ELR (cell line): Measurements from ENCODE around the gene MTERF1.
"Not testable (repeated sequence)": the region's sequence is repeated elsewhere in the genome, so short reads cannot be mapped to it uniquely, and the experiment has no call there.

Source experiments
- DNase-seq: peaks from one replicate; pipeline ENCODE4 v3.0.0-alpha.2; 2015; ENCODE audit warnings: low read depth

Gene MTERF1, protein sequence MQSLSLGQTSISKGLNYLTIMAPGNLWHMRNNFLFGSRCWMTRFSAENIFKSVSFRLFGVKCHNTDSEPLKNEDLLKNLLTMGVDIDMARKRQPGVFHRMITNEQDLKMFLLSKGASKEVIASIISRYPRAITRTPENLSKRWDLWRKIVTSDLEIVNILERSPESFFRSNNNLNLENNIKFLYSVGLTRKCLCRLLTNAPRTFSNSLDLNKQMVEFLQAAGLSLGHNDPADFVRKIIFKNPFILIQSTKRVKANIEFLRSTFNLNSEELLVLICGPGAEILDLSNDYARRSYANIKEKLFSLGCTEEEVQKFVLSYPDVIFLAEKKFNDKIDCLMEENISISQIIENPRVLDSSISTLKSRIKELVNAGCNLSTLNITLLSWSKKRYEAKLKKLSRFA

DNA sequence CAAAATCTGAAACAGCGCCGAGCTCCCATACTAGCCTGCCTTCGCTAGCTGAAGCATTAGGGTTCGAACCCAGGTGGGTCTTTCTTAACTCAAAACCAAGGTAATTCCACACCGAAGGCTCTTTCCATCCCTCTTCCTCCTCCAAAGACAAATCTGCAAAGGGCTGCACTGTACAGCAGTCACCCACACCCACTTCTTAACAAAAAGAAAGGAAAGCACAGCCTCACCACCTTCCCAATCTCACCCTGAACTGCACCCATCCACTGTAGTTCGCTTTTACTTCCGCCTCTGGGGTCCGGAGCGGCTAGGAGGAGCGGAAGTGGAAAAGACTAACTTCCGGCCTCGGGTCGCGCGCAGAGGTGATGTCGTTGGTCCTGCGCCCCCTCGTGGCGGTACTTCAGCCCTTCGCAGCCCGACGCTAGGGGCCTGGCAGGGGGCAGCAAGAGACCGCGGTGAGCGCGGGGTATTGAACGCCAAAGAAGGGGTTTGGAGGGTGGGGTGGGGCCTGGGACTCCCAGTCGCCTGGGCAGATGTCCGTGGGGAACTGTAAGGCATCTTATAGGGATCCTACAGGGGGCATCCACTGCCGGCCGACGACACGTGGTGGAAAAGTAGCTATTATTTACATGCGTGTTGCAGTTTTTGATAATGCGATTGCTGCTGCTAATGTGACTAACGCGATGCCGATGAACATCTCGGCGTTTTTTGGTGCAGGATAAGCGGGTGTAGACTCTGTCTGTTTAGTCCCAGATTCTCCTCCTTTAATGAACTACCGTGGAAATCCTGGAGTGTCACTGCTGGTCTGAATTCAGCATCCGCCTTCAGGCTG is at the start of gene MTERF1:
TSS of gene MTERF1 (minus strand) at position 290 of the 829 bp plus-strand sequence. CDS start 619 bp downstream, outside the sequence.
- DNase-seq = peak; percentile 93

DNA sequence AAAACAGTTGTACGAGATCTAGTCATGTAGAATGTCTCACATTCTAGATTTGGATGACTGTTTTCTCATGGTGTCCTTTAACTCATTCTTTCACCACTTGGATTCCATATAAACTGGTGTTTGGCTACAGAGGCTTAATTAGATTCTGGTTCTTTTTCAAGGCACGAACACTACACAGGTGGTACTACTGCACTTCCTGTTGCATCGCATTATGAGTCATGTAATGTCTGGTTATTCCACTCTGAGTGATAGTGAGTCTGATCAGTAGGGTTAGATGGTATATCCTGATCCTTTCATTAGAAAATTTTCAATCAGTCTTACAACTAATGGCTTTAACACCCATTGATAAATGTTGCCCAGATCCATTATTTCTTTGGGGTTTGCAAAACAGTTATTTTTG is 49.0 kb upstream of the MTERF1 start:
- no peak for DNase-seq

DNA sequence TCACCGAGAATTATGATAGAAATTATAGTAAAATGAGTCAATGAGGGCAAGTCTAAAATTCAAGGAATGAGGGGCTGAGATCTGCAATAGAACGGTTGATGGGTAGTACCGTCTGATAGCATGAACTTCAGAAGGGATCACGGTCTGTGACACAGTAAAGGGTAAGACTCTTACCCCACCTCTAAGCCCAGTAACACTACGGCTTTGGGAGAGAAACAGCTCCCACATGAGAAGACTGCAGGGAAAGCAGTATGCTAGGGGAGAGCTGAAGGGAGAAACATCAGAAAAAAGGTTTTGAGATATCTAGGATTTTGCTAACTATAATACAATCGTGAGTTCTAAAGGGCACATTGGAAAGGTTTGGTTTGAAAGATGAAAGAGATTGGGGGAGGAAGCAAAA is 47.4 kb upstream of the MTERF1 start:
- DNase-seq = no peak

DNA sequence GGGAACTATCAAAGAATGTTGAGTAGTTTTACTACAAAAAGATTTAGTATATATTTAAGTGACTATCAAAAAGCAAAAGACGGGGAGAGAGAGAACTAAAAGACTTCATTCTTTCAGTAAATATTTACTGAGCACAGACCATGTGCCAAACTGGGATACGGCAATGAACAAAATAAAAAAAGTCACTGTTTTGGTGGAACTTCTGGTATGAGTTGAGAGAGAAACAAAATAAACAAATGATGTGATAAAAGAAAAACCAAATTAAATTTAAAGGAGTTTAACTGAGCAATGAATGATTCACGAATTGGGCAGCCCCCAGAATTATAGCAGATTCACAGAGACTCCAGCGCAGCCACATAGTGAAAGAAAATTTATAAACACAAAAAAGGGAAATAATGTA is 42.4 kb upstream of the MTERF1 start:
- DNase-seq = no peak

DNA sequence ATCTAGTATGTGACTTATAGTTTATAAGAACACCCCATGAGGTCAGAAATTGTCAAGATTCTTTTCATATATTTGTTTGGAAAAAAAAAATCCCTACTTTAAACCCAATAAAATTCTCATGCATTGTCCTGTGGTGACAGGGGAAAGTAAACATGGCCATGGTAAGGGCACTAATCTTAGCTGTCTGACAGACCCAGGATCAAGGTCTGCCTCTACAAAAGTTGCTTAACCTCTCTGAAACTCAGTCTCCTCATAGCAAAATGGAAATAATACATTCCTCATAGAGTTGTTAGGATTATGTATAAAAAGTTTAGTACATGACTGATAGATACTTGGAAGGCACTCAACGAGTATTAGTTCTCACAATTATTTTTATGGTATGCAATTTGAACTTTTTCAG is 37.9 kb upstream of the MTERF1 start:
- no peak for DNase-seq

DNA sequence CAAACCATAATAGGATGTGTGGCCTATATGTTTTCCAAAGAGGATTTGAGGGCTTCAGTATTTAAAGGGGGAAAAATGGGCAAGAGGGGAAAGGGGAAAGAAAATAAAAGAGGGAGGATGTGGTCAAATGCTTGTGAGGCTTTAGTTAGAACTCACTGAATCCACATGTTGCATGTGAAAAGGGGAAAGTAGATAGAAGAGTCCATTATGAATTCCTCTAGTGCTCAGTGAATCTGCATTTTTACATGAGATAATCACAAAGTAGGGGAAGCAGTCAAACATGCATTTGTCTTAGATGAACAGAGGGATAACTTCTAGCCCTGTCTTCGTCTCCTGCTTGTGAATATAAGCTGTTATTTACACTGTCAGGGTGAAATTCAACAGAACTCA is 35.5 kb upstream of the MTERF1 start:
- no peak for DNase-seq

DNA sequence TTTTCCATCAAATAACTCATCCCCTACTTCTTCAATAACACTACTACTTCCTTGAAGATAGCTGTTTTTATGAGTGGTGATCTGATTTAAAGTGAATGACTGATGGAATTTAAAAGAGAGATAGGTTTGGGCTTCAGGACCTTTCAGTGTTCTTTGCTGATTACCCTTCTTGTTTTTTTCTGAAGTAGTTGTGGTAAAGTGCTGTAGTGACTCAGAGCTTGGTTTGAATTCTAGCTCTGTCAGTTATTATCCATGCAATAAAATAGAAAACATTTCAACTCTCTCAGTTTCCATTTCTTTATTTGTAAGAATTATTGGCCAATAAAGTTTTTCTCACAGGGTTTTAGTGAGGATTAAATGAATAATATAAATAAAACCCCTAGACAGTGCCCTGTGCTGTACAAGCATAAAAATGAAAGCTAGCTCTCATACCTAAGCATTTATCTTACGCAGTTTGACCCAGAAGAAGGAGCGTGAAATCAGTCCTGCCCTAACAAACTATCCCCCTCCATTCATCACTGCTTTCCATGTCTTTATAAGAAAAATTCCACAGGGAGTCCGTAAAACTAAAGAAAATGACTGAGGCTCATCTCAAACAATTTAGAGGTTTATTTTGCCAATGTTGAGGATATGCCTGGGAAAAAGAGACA is 35.0 kb upstream of the MTERF1 start:
- DNase-seq = peak; percentile 20

DNA sequence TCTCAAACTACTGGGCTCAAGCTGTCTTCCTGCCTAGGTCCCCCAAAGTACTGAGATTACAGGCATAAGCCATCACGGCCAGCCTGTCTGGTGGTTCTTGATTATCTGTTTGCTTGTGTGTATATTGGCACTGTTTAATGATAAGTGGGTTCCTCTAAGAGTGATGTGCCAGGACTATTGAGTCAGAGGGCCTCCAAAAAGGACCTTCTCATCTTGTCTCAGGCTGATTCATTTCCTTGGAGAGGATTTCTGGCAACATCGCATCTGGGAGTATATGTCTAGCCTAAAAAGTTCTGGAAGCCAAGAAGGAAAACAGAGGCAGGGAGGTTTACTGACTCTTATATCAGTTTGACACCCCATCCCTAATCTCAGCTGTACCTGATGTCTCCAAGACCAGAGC is 33.1 kb upstream of the MTERF1 start:
- DNase-seq = peak; percentile 51

DNA sequence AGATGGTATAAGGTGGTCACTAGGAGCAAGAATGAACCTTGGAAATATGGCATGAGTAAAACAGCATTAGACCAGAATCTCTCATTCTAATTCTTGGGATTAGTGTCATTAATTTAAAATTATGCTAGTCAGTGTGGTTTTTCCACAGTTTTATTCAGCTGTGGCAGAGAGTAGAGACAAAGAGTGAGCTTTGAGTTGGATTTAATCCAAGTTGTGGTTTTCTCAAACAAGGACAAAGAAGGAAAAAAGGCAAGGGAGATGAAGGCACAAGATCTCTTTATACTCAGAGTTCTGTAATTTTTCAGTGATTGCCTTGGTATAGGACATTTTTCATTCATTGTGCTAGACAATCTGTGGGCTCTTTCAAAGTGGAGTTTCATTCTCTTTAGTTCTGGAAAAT is 32.0 kb upstream of the MTERF1 start:
- no peak for DNase-seq

DNA sequence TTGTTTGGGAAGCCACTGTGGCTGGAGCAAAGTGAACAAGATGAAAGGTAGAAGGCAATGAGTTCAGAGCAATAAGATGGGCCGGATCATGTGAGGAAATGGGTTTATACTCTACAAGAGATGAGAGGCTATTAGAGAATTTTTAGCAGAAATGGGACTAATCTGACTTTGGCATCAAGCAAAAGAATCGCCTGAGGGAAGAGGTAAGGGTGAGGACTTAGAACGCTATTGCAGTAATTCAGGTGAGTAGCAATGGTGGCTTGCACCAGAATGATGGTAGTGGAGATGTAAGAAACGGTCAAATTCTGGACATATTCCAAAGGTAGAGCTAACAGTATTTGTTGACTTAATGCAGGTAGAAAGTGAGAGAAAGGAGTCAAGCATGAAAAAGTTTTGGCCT is 30.6 kb upstream of the MTERF1 start:
- DNase-seq = no peak

DNA sequence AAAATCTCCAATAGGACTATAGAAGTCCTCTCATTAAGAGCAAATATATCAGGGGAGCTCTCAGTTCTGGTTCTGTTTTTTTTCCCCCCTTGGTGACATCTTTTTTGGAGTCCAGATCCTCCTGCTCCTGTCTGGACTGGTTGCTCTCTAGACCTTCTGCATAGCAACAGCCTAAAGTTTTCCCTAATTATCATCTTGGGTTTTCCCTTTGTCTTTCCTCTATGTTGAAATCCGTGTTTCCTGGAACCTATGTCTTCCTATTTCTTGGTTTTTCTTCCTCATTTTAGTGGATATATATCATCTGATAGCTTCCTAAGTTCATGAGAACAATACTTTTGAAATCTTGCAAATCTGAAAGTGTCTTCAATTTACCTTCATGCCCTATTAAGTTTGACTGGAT is 29.7 kb upstream of the MTERF1 start:
- DNase-seq = no peak

DNA sequence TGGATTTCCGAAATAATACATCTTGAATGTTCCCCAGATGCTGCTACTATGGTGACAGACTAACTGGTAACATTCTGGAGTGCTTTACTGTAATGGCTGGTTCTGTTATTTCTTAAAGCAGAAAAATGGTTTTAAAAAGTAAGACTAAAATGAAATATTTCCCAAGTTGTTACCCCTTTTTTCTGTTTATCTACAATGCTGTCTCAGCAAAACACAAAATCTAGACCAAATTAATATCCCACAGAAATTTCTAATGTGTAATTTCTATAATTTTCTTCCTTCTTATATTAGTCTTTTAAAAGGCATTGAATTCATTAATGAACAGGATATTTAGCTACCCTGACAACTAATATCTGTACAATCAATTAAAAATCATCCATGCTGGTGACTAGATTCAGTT is 19.1 kb upstream of the MTERF1 start:
- DNase-seq = no peak

DNA sequence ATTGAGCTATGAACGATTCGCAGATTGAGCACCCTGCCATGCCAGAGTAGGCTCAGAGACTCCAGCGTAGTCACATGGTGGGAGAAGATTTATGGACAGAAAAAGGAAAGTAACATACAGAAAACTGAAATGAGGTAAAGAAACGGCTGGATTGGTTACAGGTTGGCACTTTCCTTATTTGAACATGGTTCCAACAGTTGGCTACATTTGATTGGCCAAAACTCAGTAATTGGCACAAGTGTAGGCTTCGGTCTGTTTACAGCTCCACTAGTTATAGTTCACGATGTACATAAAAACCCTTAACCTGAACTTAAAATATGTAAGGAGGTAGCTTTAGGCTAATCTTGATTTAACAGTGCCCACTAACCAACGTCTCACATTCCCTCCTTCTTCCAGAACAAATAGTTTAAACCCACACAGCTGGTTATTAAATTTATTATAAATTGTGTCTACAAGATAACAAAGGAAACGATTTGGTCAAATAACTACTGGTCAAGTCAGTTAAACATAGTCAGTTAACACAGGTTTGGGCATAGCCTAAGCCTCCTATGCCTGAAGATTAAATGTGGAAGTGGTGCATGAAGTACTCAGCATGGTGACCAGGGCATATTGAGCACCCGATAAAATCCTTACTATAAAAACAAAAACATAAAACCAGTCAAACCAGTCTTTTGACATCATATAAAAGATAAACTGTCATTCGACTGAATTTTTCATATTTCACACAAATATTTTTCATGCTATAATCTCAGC is 17.9 kb upstream of the MTERF1 start:
- no peak for DNase-seq

DNA sequence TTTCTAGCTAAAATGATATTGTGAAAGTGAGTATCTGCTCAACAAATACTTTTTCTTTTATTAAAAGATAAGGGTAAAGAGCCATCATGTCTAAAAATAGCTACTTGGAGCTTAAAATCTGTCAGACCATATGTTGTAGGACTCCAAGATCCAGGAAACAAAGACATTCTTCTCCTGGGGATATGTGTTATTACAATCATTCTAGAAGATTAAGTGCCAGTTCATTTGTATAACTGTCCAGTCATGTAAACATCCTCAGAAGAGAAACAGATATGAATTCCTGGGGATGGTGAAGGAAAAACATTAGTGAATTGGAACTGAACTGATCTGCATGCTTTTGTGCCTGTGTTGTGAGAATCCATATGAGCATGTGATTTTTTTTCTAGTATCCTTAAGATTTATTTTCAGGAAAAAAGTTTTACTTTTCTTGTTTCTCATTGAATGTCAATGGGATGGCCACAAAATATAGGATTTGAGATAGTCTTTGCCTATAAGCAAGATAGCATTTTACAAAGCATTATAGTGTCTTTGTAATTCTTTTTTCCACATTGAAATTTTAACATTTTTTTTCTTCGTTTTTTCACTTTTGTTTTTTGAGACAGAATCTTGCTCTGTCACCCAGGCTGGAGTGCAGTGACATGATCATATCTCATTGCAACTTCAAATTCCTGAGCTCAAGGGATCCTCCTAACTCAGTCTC is 14.4 kb upstream of the MTERF1 start:
- no peak for DNase-seq

DNA sequence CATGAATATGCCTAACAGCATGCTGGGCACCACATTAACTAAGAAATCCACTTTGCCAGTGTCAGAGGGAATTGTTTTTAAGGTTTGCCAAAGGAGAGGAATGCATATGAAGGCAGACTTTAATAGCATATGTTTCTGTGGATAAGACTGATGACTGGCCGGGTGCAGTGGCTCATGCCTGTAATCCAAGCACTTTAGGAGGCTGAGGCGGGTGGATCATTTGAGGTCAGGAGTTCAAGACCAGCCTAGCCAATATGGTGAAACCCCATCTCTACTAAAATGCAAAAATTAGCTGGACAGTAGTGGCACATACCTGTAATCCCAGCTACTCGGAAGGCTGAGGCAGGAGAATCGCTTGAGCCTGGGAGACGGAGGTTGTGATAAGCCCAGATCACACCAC is 13.2 kb upstream of the MTERF1 start:
- not testable (repeated sequence) for DNase-seq

DNA sequence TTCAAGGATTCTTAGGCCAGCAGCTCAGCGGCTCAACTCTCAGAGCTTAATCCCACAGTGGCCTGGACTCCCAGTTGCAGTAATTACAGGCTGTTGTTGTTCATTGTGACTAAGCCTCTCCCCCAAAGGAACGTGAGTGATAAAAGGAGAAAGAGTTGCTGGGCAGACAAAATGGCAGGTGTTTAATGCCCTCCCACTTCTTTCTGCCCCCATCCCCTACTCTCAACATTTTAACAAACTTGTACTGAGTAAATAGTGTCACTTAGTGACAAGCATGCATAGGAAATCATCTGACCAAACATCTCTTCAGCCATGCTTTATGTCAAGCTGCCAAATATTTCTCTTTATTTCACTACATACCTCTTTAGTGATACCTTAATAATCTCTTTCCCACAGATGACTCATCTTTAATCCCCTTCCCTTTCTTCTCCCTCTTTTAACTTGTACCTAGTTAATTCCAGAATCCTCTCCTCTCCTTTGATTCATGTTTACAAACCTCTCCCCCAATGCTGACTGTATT is 12.4 kb upstream of the MTERF1 start:
- DNase-seq = peak; percentile 26

DNA sequence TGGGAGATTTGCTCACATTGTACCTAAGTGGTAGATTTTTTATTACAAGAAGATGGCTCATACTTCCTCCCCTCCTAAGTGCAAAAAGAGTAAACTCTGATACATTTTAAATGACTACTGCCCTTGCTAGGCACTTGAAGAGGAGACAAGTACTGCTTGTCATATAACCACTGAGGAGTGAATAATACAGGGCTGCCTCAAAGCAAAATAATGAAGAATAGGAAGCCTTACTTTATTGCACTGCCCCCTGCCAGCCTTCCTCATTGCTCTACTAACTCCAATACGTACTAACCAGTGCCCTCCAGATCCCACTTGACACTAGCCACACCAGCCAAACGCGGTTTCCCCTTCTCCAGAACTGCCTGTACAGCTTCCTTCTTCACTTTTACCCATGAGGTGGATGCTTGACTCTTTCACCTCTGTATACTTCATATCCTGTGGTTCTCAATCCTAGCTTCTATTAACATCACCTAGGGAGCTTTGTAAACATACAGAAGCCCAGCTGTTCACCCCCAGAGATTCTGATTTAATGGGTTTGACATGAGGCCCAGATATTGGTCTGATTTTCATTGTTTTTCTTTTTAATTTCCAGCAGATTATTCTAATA is 11.7 kb upstream of the MTERF1 start:
- no peak for DNase-seq

DNA sequence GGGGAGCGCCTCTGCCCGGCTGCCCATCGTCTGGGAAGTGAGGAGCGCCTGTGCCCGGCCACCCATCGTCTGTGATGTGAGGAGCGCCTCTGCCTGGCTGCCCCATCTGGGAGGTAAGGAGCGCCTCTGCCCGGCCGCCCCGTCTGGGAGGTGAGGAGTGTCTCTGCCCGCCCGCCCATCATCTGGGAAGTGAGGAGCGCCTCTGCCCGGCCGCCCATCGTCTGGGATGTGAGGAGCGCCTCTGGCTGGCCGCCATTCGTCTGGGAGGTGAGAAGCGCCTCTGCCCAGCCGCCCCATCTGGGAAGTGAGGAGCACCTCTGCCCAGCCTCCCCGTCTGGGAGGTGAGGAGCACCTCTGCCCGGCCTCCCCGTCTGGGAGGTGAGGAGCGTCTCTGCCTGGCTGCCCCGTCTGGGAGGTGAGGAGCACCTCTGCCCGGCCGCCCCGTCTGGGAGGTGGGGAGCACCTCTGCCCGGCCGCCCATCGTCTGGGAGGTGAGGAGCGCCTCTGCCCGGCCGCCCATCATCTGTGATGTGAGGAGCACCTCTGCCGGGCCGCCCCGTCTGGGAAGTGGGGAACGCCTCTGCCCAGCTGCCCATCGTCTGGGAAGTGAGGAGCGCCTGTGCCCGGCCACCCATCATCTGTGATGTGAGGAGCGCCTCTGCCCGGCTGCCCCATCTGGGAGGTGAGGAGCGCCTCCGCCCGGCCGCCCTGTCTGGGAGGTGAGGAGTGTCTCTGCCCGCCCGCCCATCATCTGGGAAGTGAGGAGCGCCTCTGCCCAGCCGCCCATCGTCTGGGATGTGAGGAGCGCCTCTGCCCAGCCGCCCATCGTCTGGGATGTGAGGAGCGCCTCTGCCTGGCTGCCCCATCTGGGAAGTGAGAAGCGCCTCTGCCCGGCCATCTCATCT is 8.0 kb upstream of the MTERF1 start:
- not testable (repeated sequence) for DNase-seq

DNA sequence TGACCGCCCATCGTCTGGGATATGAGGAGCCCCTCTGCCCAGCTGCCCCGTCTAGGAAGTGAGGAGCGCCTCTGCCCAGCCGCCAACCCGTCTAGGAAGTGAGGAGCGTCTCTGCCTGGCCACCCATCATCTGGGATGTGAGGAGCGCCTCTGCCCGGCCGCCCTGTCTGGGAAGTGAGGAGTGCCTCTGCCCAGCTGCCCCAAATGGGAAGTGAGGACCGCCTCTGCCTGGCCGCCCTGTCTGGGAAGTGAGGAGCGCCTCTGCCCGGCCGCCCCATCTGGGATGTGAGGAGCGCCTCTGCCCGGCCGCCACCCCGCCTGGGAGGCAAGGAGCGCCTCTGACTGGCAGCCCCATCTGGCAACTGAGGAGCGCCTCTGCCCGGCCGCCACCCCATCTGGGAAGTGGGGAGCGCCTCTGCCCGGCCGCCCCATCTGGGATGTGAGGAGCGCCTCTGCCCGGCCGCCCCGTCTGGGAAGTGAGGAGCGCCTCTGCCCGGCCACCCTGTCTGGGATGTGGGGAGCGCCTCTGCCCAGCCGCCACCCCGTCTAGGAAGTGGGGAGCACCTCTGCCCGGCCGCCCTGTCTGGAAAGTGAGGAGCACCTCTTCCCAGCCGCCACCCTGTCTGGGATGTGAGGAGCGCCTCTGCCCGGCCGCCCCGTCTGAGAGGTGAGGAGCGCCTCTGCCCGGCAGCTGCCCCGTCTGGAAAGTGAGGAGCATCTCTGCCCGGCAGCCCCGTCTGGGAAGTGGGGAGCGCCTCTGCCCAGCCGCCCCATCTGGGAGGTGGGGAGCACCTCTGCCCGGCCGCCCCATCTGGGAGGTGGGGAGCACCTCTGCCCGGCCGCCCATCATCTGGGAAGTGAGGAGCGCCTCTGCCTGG is 7.1 kb upstream of the MTERF1 start:
- DNase-seq = not testable (repeated sequence)
